HCT116 (cell line): Measurements from ENCODE around the gene HNRNPD.

Experiments used
- ATF3 ChIP-seq: IDR thresholded peaks from 2 replicates; pipeline ENCODE4 v1.6.1; 2012
- CBX3 ChIP-seq: IDR thresholded peaks from 2 replicates; pipeline ENCODE4 v1.6.1; 2012; ENCODE audit warnings: low read depth
- EZH2 ChIP-seq: fragments of 200-600 bp; sonication (generic); IDR thresholded peaks from 2 replicates; pipeline ENCODE4 v1.6.1; 2017; ENCODE audit warnings: antibody characterized with exemption, mixed run types
- FOSL1 ChIP-seq: IDR thresholded peaks from 2 replicates; pipeline ENCODE4 v1.6.1; 2012; ENCODE audit warnings: low read depth
- POLR2A ChIP-seq: IDR thresholded peaks from 2 replicates; pipeline ENCODE4 v1.7.0; 2011; ENCODE audit warnings: borderline replicate concordance; ENCODE audit not compliant: insufficient read depth, insufficient read length; ENCODE audit errors: extremely low read depth
- RAD21 ChIP-seq: IDR thresholded peaks from 2 replicates; pipeline ENCODE4 v1.6.1; 2012; ENCODE audit warnings: low read depth, mild to moderate bottlenecking
- TCF7L2 ChIP-seq: IDR thresholded peaks from 2 replicates; pipeline ENCODE4 v1.7.0; 2011; ENCODE audit warnings: borderline replicate concordance, inconsistent platforms; ENCODE audit not compliant: insufficient read depth, insufficient read length; ENCODE audit errors: extremely low read depth
- YY1 ChIP-seq: IDR thresholded peaks from 2 replicates; pipeline ENCODE4 v1.6.1; 2011; ENCODE audit warnings: low read length, low read depth, moderate library complexity, mild to moderate bottlenecking; ENCODE audit not compliant: insufficient replicate concordance; ENCODE audit errors: extremely low read depth
- TF ChIP-seq, protein P1 (sequence below): IDR thresholded peaks from 2 replicates; pipeline ENCODE4 v1.6.1; 2012; ENCODE audit warnings: low read depth
- TF ChIP-seq, protein P2 (sequence below), 3 experiments: fragments of 200-600 bp in 1 of 3; sonication (generic) in 1 of 3; IDR thresholded peaks in 2 of 3; conservative IDR thresholded peaks in 1 of 3; 2 replicates each; pipeline ENCODE4 v1.5.1; 2012 to 2017; ENCODE audit warnings: low read depth in 2 of 3, low read length in 2 of 3, antibody characterized with exemption in 1 of 3, borderline replicate concordance in 1 of 3, control low read depth in 1 of 3, mild to moderate bottlenecking in 1 of 3, mixed read lengths in 1 of 3, mixed run types in 1 of 3, moderate library complexity in 1 of 3; ENCODE audit not compliant: insufficient read depth in 1 of 3

DNA sequence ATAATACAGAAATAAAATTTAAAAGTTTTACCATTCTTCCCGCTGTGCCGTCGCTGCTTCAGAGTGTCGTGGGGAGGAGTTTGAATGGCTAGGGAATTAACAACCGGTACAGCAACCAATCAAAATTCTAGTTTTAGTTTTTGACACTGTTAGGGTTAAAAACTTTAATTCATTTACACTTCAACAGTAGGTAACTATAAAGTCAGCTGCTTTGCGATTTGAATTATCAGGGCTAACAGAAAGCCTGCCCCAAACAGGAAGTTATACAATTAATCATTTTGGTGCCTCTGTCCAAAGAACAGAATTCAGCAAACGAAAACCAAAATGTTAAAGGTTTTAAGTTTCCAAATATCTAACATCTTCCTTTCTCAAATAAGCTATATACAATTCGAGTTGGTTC is 2.3 kb downstream of the HNRNPD start:
- TF ChIP-seq, protein P1, sequence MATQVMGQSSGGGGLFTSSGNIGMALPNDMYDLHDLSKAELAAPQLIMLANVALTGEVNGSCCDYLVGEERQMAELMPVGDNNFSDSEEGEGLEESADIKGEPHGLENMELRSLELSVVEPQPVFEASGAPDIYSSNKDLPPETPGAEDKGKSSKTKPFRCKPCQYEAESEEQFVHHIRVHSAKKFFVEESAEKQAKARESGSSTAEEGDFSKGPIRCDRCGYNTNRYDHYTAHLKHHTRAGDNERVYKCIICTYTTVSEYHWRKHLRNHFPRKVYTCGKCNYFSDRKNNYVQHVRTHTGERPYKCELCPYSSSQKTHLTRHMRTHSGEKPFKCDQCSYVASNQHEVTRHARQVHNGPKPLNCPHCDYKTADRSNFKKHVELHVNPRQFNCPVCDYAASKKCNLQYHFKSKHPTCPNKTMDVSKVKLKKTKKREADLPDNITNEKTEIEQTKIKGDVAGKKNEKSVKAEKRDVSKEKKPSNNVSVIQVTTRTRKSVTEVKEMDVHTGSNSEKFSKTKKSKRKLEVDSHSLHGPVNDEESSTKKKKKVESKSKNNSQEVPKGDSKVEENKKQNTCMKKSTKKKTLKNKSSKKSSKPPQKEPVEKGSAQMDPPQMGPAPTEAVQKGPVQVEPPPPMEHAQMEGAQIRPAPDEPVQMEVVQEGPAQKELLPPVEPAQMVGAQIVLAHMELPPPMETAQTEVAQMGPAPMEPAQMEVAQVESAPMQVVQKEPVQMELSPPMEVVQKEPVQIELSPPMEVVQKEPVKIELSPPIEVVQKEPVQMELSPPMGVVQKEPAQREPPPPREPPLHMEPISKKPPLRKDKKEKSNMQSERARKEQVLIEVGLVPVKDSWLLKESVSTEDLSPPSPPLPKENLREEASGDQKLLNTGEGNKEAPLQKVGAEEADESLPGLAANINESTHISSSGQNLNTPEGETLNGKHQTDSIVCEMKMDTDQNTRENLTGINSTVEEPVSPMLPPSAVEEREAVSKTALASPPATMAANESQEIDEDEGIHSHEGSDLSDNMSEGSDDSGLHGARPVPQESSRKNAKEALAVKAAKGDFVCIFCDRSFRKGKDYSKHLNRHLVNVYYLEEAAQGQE, result no peak
- TF ChIP-seq POLR2A (no peak), EZH2 (no peak), ATF3 (no peak), CBX3 (no peak), RAD21 (no peak), FOSL1 (no peak), YY1 (no peak), TCF7L2 (no peak)
- TF ChIP-seq, protein P2, sequence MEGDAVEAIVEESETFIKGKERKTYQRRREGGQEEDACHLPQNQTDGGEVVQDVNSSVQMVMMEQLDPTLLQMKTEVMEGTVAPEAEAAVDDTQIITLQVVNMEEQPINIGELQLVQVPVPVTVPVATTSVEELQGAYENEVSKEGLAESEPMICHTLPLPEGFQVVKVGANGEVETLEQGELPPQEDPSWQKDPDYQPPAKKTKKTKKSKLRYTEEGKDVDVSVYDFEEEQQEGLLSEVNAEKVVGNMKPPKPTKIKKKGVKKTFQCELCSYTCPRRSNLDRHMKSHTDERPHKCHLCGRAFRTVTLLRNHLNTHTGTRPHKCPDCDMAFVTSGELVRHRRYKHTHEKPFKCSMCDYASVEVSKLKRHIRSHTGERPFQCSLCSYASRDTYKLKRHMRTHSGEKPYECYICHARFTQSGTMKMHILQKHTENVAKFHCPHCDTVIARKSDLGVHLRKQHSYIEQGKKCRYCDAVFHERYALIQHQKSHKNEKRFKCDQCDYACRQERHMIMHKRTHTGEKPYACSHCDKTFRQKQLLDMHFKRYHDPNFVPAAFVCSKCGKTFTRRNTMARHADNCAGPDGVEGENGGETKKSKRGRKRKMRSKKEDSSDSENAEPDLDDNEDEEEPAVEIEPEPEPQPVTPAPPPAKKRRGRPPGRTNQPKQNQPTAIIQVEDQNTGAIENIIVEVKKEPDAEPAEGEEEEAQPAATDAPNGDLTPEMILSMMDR (IDR thresholded peaks at IDR 0.05 in 2 of 3, conservative IDR thresholded peaks at IDR 0.05 in 1 of 3; ENCODE audit: borderline replicate concordance in 1 of 3, insufficient read depth in 1 of 3, low read depth in 2 of 3, low read length in 2 of 3), result no peak
